Measurements from ENCODE around the gene MIR17HG. TPM values are rescaled to one million over a fixed set of nuclear protein-coding genes. Genes with fewer than 3 reads are reported as not detected.

The MIR17HG gene
- polyA plus RNA-seq, 1 of the 3 experiments (the other 2 are of a cell fraction): 0.51 TPM

DNA sequence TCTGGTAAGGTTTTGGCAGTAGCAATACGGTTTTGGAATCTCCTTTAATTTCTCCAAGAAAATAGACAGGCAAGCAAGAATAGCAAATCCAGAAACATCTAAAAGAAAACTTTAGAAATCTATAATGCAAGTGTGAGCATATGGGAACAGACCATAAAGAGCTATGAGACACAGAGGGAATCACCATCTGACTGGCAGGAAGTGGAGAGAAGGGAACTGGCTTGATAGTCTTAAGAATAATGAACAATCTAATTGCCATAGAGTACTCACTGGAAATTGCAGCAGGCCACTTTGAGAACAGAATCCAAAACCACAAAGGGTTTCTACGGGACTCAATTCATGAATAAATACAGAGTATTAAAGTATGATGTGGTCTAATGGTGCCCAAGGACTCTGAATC lies 39.6 kb upstream of the MIR17HG start:
- H3K27me3 ChIP-seq (ENCODE audit: insufficient read depth): no peaks in the 10 kb centered on the region
- no peaks in the 10 kb centered on the region for H3K9me3 ChIP-seq
- DNase-seq: no peak
- no peak overlapping the region for H3K27ac ChIP-seq (ENCODE audit: low read depth in 2 of 2, low read length in 1 of 2)
- ChIA-PET POLR2A (no interaction called here), CTCF (no interaction called here)
- H3K4me3 ChIP-seq (ENCODE audit: low read depth in 2 of 2, low read length in 1 of 2): no peak overlapping the region
- no peak overlapping the region for H3K4me2 ChIP-seq
- H2AFZ ChIP-seq (ENCODE audit: low read depth): no peak overlapping the region
- no peaks in the 10 kb centered on the region for H3K36me3 ChIP-seq (replicated peaks in 1 of 2; ENCODE audit: control insufficient read depth in 1 of 2, insufficient read depth in 2 of 2, low read length in 1 of 2)
- no peaks in the 10 kb centered on the region for H4K20me1 ChIP-seq (ENCODE audit: insufficient read depth)
- no peaks in the 10 kb centered on the region for H3K79me2 ChIP-seq (ENCODE audit: insufficient read depth)
- no peak overlapping the region for H3K9ac ChIP-seq
- 67% methylated on average over 2 of the region's 2 CpGs for WGBS (ENCODE audit: low lambda C conversion rate)
- H3F3A ChIP-seq (replicated peaks; ENCODE audit: insufficient read depth): no peaks in the 10 kb centered on the region
- H3K9me2 ChIP-seq: no peaks in the 10 kb centered on the region
- no peaks in the 10 kb centered on the region for H3K4me1 ChIP-seq (ENCODE audit: control insufficient read depth in 1 of 2, insufficient read depth in 2 of 2, low read depth in 1 of 2, low read length in 1 of 2)
- no peak for TF ChIP-seq CHD2 (IDR thresholded peaks at IDR 0.05; ENCODE audit: low read length, partially characterized antibody)
- no peak for TF ChIP-seq SMC3 (IDR thresholded peaks at IDR 0.05; ENCODE audit: low read depth, low read length)
- no peak for TF ChIP-seq TCF12 (IDR thresholded peaks at IDR 0.05)
- no peak for TF ChIP-seq MEF2A (IDR thresholded peaks at IDR 0.05; ENCODE audit: borderline replicate concordance, low read depth)
- TF ChIP-seq JUND (IDR thresholded peaks at IDR 0.05): no peak
- TF ChIP-seq FOXJ3 (CRISPR knock-in tag; IDR thresholded peaks at IDR 0.05): no peak
- TF ChIP-seq FOXM1 (IDR thresholded peaks at IDR 0.05; ENCODE audit: low read depth): no peak
- no peak for TF ChIP-seq NFIC (IDR thresholded peaks at IDR 0.05; ENCODE audit: borderline replicate concordance)
- TF ChIP-seq YY1 (IDR thresholded peaks at IDR 0.05; ENCODE audit: low read depth): no peak

DNA sequence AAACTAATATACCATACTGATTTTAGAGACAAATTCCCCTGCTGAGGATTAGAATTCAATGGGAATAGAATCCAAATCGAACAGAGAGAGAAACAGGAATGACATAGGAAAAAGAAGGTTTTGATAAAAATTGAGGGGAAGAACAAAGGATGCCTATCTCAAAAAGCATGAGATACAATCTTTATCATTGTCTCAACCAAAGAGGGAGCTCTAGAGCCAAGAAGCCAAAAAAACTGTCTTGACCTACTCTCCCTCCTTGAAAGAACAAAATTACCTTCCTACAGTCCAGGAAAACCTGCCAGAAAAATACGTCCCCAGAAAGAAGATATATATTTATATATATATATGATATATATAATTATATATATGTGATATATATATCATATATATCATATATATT lies 39.2 kb upstream of the MIR17HG start:
- H3K27me3 ChIP-seq (ENCODE audit: insufficient read depth): no peaks in the 10 kb centered on the region
- POLR2A ChIA-PET: no interaction called here
- H3K9me2 ChIP-seq: no peaks in the 10 kb centered on the region
- H3K4me3 ChIP-seq (ENCODE audit: low read depth in 2 of 2, low read length in 1 of 2): no peak overlapping the region
- H3K9ac ChIP-seq: no peak overlapping the region
- TF ChIP-seq, protein P1, sequence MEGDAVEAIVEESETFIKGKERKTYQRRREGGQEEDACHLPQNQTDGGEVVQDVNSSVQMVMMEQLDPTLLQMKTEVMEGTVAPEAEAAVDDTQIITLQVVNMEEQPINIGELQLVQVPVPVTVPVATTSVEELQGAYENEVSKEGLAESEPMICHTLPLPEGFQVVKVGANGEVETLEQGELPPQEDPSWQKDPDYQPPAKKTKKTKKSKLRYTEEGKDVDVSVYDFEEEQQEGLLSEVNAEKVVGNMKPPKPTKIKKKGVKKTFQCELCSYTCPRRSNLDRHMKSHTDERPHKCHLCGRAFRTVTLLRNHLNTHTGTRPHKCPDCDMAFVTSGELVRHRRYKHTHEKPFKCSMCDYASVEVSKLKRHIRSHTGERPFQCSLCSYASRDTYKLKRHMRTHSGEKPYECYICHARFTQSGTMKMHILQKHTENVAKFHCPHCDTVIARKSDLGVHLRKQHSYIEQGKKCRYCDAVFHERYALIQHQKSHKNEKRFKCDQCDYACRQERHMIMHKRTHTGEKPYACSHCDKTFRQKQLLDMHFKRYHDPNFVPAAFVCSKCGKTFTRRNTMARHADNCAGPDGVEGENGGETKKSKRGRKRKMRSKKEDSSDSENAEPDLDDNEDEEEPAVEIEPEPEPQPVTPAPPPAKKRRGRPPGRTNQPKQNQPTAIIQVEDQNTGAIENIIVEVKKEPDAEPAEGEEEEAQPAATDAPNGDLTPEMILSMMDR (IDR thresholded peaks at IDR 0.05): peak; percentile 30; the same call in 1 of the 2 replicates
- TF ChIP-seq GATA2 (CRISPR knock-in tag; IDR thresholded peaks at IDR 0.05): no peak
- CTCF ChIA-PET: no interaction called here
- no peak overlapping the region for H3K4me2 ChIP-seq
- H3F3A ChIP-seq (replicated peaks; ENCODE audit: insufficient read depth): no peaks in the 10 kb centered on the region
- no peak overlapping the region for H3K27ac ChIP-seq (ENCODE audit: low read depth in 2 of 2, low read length in 1 of 2)
- no peaks in the 10 kb centered on the region for H3K36me3 ChIP-seq (replicated peaks in 1 of 2; ENCODE audit: control insufficient read depth in 1 of 2, insufficient read depth in 2 of 2, low read length in 1 of 2)
- no peaks in the 10 kb centered on the region for H3K4me1 ChIP-seq (ENCODE audit: control insufficient read depth in 1 of 2, insufficient read depth in 2 of 2, low read depth in 1 of 2, low read length in 1 of 2)
- no peaks in the 10 kb centered on the region for H4K20me1 ChIP-seq (ENCODE audit: insufficient read depth)
- DNase-seq: no peak
- no peak overlapping the region for H2AFZ ChIP-seq (ENCODE audit: low read depth)
- H3K79me2 ChIP-seq (ENCODE audit: insufficient read depth): no peaks in the 10 kb centered on the region
- WGBS (ENCODE audit: low lambda C conversion rate): 38% methylated on average over 2 of the region's 2 CpGs
- no peaks in the 10 kb centered on the region for H3K9me3 ChIP-seq

DNA sequence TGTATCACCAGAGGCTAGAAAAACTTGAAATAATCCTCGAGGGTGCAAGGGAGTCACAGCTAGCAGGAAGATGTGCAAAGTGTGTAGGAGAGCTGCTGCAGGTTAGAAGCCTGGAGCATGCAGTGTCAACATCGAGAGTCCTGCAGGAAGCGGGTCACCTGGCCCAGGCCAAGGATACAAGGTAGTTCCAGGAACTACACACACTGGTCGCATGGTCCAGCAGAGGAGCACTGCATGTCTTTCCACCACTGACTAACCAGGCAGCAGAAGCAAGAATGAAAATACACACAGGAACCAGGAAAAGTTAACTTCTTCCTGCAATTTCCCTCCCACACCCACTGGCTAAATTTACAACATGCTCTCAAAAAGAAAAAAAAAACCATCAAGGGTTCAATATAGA lies 36.0 kb upstream of the MIR17HG start:
- no peak overlapping the region for H2AFZ ChIP-seq (ENCODE audit: low read depth)
- POLR2A ChIA-PET: no interaction called here

More for the DNA sequence above, 36.0 kb upstream of the MIR17HG start:
- Histone ChIP-seq H3K9me2 (no peaks in the 10 kb centered on the region), H3K9ac (no peak overlapping the region), H3K27me3 (ENCODE audit: insufficient read depth) (no peaks in the 10 kb centered on the region), H3K4me3 (ENCODE audit: low read depth in 2 of 2, low read length in 1 of 2) (no peak overlapping the region), H3K36me3 (replicated peaks in 1 of 2; ENCODE audit: control insufficient read depth in 1 of 2, insufficient read depth in 2 of 2, low read length in 1 of 2) (no peaks in the 10 kb centered on the region), H3K4me1 (ENCODE audit: control insufficient read depth in 1 of 2, insufficient read depth in 2 of 2, low read depth in 1 of 2, low read length in 1 of 2) (no peaks in the 10 kb centered on the region), H3K79me2 (ENCODE audit: insufficient read depth) (no peaks in the 10 kb centered on the region), H3K27ac (ENCODE audit: low read depth in 2 of 2, low read length in 1 of 2) (no peak overlapping the region), H3F3A (replicated peaks; ENCODE audit: insufficient read depth) (no peaks in the 10 kb centered on the region), H3K4me2 (no peak overlapping the region), H3K9me3 (no peaks in the 10 kb centered on the region), H4K20me1 (ENCODE audit: insufficient read depth) (no peaks in the 10 kb centered on the region)
- CTCF ChIA-PET: interaction anchor here (1.1 to 2.3 kb wide), 3 partner anchors 11 to 471 kb away, joined by 3 to 8 read pairs (median 3); partner anchors contain the start of gene MIR17HG
- no peak for DNase-seq
- WGBS (ENCODE audit: low lambda C conversion rate): 46% methylated on average over 4 of the region's 4 CpGs
- TF ChIP-seq NRF1 (IDR thresholded peaks at IDR 0.05; ENCODE audit: low read depth, low read length): no peak
- TF ChIP-seq, protein P2, sequence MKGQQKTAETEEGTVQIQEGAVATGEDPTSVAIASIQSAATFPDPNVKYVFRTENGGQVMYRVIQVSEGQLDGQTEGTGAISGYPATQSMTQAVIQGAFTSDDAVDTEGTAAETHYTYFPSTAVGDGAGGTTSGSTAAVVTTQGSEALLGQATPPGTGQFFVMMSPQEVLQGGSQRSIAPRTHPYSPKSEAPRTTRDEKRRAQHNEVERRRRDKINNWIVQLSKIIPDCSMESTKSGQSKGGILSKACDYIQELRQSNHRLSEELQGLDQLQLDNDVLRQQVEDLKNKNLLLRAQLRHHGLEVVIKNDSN (IDR thresholded peaks at IDR 0.05; ENCODE audit: borderline replicate concordance, low read depth): no peak
- TF ChIP-seq, protein P3, sequence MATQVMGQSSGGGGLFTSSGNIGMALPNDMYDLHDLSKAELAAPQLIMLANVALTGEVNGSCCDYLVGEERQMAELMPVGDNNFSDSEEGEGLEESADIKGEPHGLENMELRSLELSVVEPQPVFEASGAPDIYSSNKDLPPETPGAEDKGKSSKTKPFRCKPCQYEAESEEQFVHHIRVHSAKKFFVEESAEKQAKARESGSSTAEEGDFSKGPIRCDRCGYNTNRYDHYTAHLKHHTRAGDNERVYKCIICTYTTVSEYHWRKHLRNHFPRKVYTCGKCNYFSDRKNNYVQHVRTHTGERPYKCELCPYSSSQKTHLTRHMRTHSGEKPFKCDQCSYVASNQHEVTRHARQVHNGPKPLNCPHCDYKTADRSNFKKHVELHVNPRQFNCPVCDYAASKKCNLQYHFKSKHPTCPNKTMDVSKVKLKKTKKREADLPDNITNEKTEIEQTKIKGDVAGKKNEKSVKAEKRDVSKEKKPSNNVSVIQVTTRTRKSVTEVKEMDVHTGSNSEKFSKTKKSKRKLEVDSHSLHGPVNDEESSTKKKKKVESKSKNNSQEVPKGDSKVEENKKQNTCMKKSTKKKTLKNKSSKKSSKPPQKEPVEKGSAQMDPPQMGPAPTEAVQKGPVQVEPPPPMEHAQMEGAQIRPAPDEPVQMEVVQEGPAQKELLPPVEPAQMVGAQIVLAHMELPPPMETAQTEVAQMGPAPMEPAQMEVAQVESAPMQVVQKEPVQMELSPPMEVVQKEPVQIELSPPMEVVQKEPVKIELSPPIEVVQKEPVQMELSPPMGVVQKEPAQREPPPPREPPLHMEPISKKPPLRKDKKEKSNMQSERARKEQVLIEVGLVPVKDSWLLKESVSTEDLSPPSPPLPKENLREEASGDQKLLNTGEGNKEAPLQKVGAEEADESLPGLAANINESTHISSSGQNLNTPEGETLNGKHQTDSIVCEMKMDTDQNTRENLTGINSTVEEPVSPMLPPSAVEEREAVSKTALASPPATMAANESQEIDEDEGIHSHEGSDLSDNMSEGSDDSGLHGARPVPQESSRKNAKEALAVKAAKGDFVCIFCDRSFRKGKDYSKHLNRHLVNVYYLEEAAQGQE (IDR thresholded peaks at IDR 0.05; ENCODE audit: low read depth, low read length): no peak
- TF ChIP-seq, protein P4, sequence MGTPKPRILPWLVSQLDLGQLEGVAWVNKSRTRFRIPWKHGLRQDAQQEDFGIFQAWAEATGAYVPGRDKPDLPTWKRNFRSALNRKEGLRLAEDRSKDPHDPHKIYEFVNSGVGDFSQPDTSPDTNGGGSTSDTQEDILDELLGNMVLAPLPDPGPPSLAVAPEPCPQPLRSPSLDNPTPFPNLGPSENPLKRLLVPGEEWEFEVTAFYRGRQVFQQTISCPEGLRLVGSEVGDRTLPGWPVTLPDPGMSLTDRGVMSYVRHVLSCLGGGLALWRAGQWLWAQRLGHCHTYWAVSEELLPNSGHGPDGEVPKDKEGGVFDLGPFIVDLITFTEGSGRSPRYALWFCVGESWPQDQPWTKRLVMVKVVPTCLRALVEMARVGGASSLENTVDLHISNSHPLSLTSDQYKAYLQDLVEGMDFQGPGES (IDR thresholded peaks at IDR 0.05; ENCODE audit: low read depth, low read length): no peak
- TF ChIP-seq ELF1 (IDR thresholded peaks at IDR 0.05): no peak
- TF ChIP-seq JUND (IDR thresholded peaks at IDR 0.05): no peak
- TF ChIP-seq RFX5 (IDR thresholded peaks at IDR 0.05; ENCODE audit: low read length): no peak

Measured in SK-N-SH (cell line).